Natural killer cell (primary cell): ENCODE measurements around the gene NR2C2. TPM values are rescaled to one million over a fixed set of nuclear protein-coding genes. Genes with fewer than 3 reads are reported as not detected.

Experiments
- ATAC-seq, 3 donors: fragments of 150-1000 bp in 2 of 3; fragments of 200-7000 bp in 1 of 3; cut with Tn5 transposase; 1 replicate in 1 of 3; 2 replicates in 2 of 3; pipeline ENCODE4 v1.10.0; 2021; ENCODE audit warnings: mild to moderate bottlenecking in 2 of 3, moderate library complexity in 2 of 3
- DNase-seq, 2 donors: peaks; one replicate each; pipeline versions ENCODE4 v3.0.0 to v3.0.0-alpha.2; 2013 to 2021; ENCODE audit warnings: mixed read lengths in 1 of 2
- H3K27ac ChIP-seq: one replicate; pipeline ENCODE4 v1.5.1; 2013; ENCODE audit warnings: mild to moderate bottlenecking, low read length
- H3K27me3 ChIP-seq: one replicate; pipeline ENCODE4 v1.6.1; 2013; ENCODE audit warnings: low read length; ENCODE audit not compliant: control insufficient read depth, insufficient read depth
- H3K36me3 ChIP-seq: one replicate; pipeline ENCODE4 v1.6.1; 2013; ENCODE audit warnings: low read length; ENCODE audit not compliant: control insufficient read depth, insufficient read depth
- H3K4me1 ChIP-seq: one replicate; pipeline ENCODE4 v1.6.1; 2013; ENCODE audit warnings: low read length; ENCODE audit not compliant: control insufficient read depth, insufficient read depth
- H3K4me3 ChIP-seq: one replicate; pipeline ENCODE4 v1.5.1; 2013; ENCODE audit warnings: low read length
- H3K9me3 ChIP-seq: one replicate; pipeline ENCODE4 v1.6.1; 2013; ENCODE audit warnings: low read length; ENCODE audit not compliant: control insufficient read depth, insufficient read depth
- H3K27ac Mint-ChIP-seq, 2 donors: one replicate each; pipeline ENCODE4 v1.8.0; 2022; ENCODE audit warnings: mild to moderate bottlenecking in 2 of 2, mixed read lengths in 2 of 2, moderate library complexity in 1 of 2
- H3K27me3 Mint-ChIP-seq, 2 donors: one replicate each; pipeline ENCODE4 v1.8.0; 2022; ENCODE audit warnings: low read depth in 2 of 2, mixed read lengths in 2 of 2
- H3K36me3 Mint-ChIP-seq: one replicate; pipeline ENCODE4 v1.8.0; 2022; ENCODE audit warnings: mixed read lengths
- H3K4me1 Mint-ChIP-seq, 2 donors: one replicate each; pipeline ENCODE4 v1.8.0; 2022; ENCODE audit warnings: mixed read lengths in 2 of 2
- H3K4me3 Mint-ChIP-seq: one replicate; pipeline ENCODE4 v1.8.0; 2022; ENCODE audit warnings: mild to moderate bottlenecking, moderate library complexity, mixed read lengths
- H3K9me3 Mint-ChIP-seq, 2 donors: one replicate each; pipeline ENCODE4 v1.8.0; 2022; ENCODE audit warnings: mixed read lengths in 2 of 2
- WGBS: methylation state at CpG from one replicate; pipeline ENCODE4 v1.1.7; 2013; ENCODE audit warnings: missing lambda C conversion rate; ENCODE audit not compliant: insufficient coverage; 5-methylcytosine and 5-hydroxymethylcytosine counted together
- intact Hi-C: fragments of 100-400 bp; cut with micrococcal nuclease; formaldehyde crosslinking; loops from one replicate; pipeline ENCODE4 v1.14.2; 2022
- total RNA-seq, 4 donors: library from RNA; stranded (reverse); fragments of 120-200 nt in 1 of 4; gene quantifications; one replicate each; pipeline versions ENCODE4 v1.2.3 to v1.2.4, GENCODE V29; 2013 to 2022
- TF ChIP-seq, protein P1 (sequence below): fragments of 200-600 bp; IDR thresholded peaks from one replicate; pipeline ENCODE4 v1.8.0; 2022; ENCODE audit warnings: antibody characterized with exemption

NR2C2 gene
- total RNA-seq, 3 donors from 2014 or later (not counting 1 experiment from before 2014, with no cell fraction given), result 70.4 to 94.3 (median 81.6) TPM

DNA sequence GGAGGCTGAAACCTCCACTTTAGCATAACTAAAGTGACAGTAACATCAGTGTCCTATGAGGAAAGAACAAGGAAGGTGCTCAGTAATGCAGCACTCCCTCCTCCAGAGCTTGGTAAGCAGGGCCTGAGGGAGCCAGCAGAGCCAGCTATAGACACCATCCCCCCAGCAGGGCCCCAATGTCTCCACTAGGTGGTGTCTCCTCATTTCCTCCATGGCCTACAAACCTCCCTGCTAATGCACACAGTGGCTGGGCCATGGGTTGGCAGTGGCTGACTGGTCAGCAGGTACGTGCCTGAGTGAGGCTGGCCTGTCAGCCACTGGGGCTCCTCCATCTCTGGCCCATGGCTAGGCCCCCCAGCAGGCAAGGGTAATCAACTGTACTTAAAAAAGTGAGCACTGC lies 104.1 kb downstream of the NR2C2 start:
- no peak overlapping the region for H3K4me3 Mint-ChIP-seq
- Histone ChIP-seq H3K27ac (peak overlapping the region; percentile 18), H3K9me3 (no peaks in the 10 kb centered on the region), H3K4me3 (no peak overlapping the region), H3K36me3 (peaks cover 41% of the 10 kb centered on the region), H3K27me3 (no peaks in the 10 kb centered on the region), H3K4me1 (peaks cover 28% of the 10 kb centered on the region)
- H3K36me3 Mint-ChIP-seq, result no peaks in the 10 kb centered on the region
- intact Hi-C loops, result loop anchor here (1.0 kb wide), 1 partner anchor 14 kb away; the partner anchor contains the start of gene MRPS25
- ATAC-seq (peak; percentile 58 to 68 (median 66)), DNase-seq (peak; percentile 23 to 60)
- H3K4me1 Mint-ChIP-seq, result peaks cover 11 to 35% of the 10 kb centered on the region in 2 donors
- 83% methylated on average over 1 of the region's 1 CpG for WGBS
- no peaks in the 10 kb centered on the region for H3K27me3 Mint-ChIP-seq
- TF ChIP-seq, protein P1, sequence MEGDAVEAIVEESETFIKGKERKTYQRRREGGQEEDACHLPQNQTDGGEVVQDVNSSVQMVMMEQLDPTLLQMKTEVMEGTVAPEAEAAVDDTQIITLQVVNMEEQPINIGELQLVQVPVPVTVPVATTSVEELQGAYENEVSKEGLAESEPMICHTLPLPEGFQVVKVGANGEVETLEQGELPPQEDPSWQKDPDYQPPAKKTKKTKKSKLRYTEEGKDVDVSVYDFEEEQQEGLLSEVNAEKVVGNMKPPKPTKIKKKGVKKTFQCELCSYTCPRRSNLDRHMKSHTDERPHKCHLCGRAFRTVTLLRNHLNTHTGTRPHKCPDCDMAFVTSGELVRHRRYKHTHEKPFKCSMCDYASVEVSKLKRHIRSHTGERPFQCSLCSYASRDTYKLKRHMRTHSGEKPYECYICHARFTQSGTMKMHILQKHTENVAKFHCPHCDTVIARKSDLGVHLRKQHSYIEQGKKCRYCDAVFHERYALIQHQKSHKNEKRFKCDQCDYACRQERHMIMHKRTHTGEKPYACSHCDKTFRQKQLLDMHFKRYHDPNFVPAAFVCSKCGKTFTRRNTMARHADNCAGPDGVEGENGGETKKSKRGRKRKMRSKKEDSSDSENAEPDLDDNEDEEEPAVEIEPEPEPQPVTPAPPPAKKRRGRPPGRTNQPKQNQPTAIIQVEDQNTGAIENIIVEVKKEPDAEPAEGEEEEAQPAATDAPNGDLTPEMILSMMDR, result peak; percentile 69
- peak overlapping the region in 1 of 2 donors; percentile 33 for H3K27ac Mint-ChIP-seq
- peaks cover 0 to 2% of the 10 kb centered on the region in 2 donors for H3K9me3 Mint-ChIP-seq

GRCh38 chr3:15052335-15053242 lies 105.2 kb downstream of the NR2C2 start:
- WGBS, result 90% methylated on average over 14 of the region's 14 CpGs
- peaks cover 32% of the 10 kb centered on the region for H3K36me3 ChIP-seq
- DNase-seq, result no peak
- TF ChIP-seq, protein P1, result no peak
- H3K9me3 Mint-ChIP-seq, result peaks cover 0 to 2% of the 10 kb centered on the region in 2 donors
- no peaks in the 10 kb centered on the region for H3K27me3 ChIP-seq
- peaks cover 28% of the 10 kb centered on the region for H3K4me1 ChIP-seq
- no peak overlapping the region for H3K4me3 Mint-ChIP-seq
- no peaks in the 10 kb centered on the region for H3K27me3 Mint-ChIP-seq
- peaks cover 11 to 41% of the 10 kb centered on the region in 2 donors for H3K4me1 Mint-ChIP-seq
- H3K27ac Mint-ChIP-seq, result peak overlapping the region in 1 of 2 donors; percentile 60
- intact Hi-C loops, result no loop called here
- no peaks in the 10 kb centered on the region for H3K9me3 ChIP-seq
- H3K27ac ChIP-seq, result no peak overlapping the region
- peak in 2 of 3 donors; percentile 18 to 28 for ATAC-seq
- H3K4me3 ChIP-seq, result no peak overlapping the region
- no peaks in the 10 kb centered on the region for H3K36me3 Mint-ChIP-seq

GRCh38 chr3:15053541-15053940 lies 106.2 kb downstream of the NR2C2 start:
- 94% methylated on average over 2 of the region's 4 CpGs for WGBS
- no peaks in the 10 kb centered on the region for H3K27me3 Mint-ChIP-seq
- Histone ChIP-seq H3K4me1 (peaks cover 28% of the 10 kb centered on the region), H3K36me3 (peaks cover 27% of the 10 kb centered on the region), H3K27ac (no peak overlapping the region), H3K9me3 (no peaks in the 10 kb centered on the region), H3K27me3 (no peaks in the 10 kb centered on the region), H3K4me3 (no peak overlapping the region)
- peaks cover 11 to 41% of the 10 kb centered on the region in 2 donors for H3K4me1 Mint-ChIP-seq
- intact Hi-C loops, result no loop called here
- TF ChIP-seq, protein P1, result no peak
- H3K27ac Mint-ChIP-seq, result no peak overlapping the region
- no peaks in the 10 kb centered on the region for H3K36me3 Mint-ChIP-seq
- no peak overlapping the region for H3K4me3 Mint-ChIP-seq
- peaks cover 0 to 2% of the 10 kb centered on the region in 2 donors for H3K9me3 Mint-ChIP-seq
- ATAC-seq (no peak), DNase-seq (no peak)
